Vagina (tissue), 2 donors: ENCODE measurements around the gene SVBP. TPM values are rescaled to one million over a fixed set of nuclear protein-coding genes. Genes with fewer than 3 reads are reported as not detected.
A peak's percentile ranks its signal among the peaks of the same experiment; 100 is the strongest.
"Not testable (repeated sequence)": the region's sequence is repeated elsewhere in the genome, so short reads cannot be mapped to it uniquely, and the experiment has no call there.

ENCODE experiments used
- DNase-seq, 2 donors: peaks; one replicate each; pipeline ENCODE4 v3.0.0-alpha.2; 2017; ENCODE audit errors: extremely low spot score in 2 of 2
- H3K27ac ChIP-seq: fragments of 200-600 bp; sonication (generic); one replicate; pipeline ENCODE4 v1.5.1; 2019
- H3K27me3 ChIP-seq: fragments of 200-600 bp; sonication (generic); one replicate; pipeline ENCODE4 v1.5.1; 2019
- H3K36me3 ChIP-seq, 2 donors: fragments of 200-600 bp; sonication (generic); one replicate each; pipeline ENCODE4 v1.5.1; 2017 to 2019
- H3K4me1 ChIP-seq: fragments of 200-600 bp; sonication (generic); one replicate; pipeline ENCODE4 v1.5.1; 2019
- H3K4me3 ChIP-seq, 2 donors: fragments of 200-600 bp; sonication (generic); 1 replicate in 1 of 2; 2 replicates in 1 of 2; pipeline ENCODE4 v1.5.1; 2016 to 2019
- H3K9me3 ChIP-seq: fragments of 200-600 bp; sonication (generic); one replicate; pipeline ENCODE4 v1.5.1; 2019
- POLR2A ChIP-seq, 2 donors: fragments of 450-650 bp; IDR thresholded peaks; one replicate each; pipeline ENCODE4 v1.6.1; 2017; ENCODE audit warnings: antibody characterized with exemption in 2 of 2, mild to moderate bottlenecking in 2 of 2, moderate library complexity in 2 of 2
- POLR2AphosphoS5 ChIP-seq, 2 donors: sonication (generic); formaldehyde crosslinking; IDR thresholded peaks; one replicate each; pipeline ENCODE4 v1.9.0; 2017; ENCODE audit warnings: antibody characterized with exemption in 2 of 2, mild to moderate bottlenecking in 2 of 2, low read depth in 1 of 2; ENCODE audit not compliant: insufficient read depth in 1 of 2
- intact Hi-C: fragments of 100-400 bp; cut with DNase I; formaldehyde crosslinking; loops from one replicate; pipeline ENCODE4 v1.15.1; 2023
- total RNA-seq: library from RNA; depleted of rRNA; stranded (reverse); fragments of >200 nt; gene quantifications from one replicate; pipeline ENCODE4 v1.2.3, GENCODE V29; 2016
- TF ChIP-seq, protein P1 (sequence below), 3 experiments: fragments of 450-650 bp in 2 of 3; fragments of 200-600 bp in 1 of 3; sonication (generic) in 1 of 3; IDR thresholded peaks; one replicate each; pipeline ENCODE4 v1.5.1; 2017 to 2019; ENCODE audit warnings: antibody characterized with exemption in 3 of 3, mild to moderate bottlenecking in 2 of 3, moderate library complexity in 2 of 3

The SVBP gene
- total RNA-seq, 1 donor from 2014 or later: 23.8 TPM

DNA sequence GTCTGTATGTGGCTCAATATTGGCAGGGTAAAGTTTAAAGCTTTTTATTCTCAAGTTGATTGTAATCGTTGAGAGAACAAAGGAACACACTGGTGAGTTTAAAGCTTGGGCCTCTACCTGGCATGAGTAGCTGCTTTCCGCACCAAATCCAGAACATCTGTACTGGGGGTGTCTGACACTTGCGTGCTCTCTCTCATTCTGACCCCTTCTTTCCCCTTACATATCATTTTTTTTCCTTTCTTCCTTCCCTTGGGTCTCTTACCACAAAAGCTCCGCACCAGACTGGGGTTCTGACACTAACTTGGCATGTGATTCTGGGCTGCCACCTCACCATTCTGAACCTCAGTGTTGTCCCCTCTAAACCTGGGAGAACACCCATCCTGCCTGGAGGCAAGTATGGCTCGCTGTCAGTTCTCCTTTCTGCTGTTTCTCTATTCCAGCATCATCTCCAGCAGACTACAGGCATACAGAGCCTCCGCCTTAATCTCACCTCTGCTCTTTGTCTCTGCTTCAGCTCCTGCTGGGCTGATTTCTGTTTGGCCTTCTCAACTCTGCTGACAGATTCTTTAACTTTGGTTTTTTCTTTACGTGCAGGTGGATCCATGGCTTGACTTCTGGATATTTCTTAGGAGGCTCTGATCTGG, 1.1 kb downstream of the SVBP start:
- peaks cover 27% of the 10 kb centered on the region for H3K4me1 ChIP-seq
- H3K4me3 ChIP-seq: peak overlapping the region; percentile 56 to 79
- TF ChIP-seq POLR2A (IDR thresholded peaks at IDR 0.05) (no peak), POLR2AphosphoS5 (IDR thresholded peaks at IDR 0.05; ENCODE audit: insufficient read depth in 1 of 2, low read depth in 1 of 2) (no peak)
- TF ChIP-seq, protein P1, sequence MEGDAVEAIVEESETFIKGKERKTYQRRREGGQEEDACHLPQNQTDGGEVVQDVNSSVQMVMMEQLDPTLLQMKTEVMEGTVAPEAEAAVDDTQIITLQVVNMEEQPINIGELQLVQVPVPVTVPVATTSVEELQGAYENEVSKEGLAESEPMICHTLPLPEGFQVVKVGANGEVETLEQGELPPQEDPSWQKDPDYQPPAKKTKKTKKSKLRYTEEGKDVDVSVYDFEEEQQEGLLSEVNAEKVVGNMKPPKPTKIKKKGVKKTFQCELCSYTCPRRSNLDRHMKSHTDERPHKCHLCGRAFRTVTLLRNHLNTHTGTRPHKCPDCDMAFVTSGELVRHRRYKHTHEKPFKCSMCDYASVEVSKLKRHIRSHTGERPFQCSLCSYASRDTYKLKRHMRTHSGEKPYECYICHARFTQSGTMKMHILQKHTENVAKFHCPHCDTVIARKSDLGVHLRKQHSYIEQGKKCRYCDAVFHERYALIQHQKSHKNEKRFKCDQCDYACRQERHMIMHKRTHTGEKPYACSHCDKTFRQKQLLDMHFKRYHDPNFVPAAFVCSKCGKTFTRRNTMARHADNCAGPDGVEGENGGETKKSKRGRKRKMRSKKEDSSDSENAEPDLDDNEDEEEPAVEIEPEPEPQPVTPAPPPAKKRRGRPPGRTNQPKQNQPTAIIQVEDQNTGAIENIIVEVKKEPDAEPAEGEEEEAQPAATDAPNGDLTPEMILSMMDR (IDR thresholded peaks at IDR 0.05): no peak
- H3K27me3 ChIP-seq: no peaks in the 10 kb centered on the region
- intact Hi-C loops: no loop called here
- H3K27ac ChIP-seq: peak overlapping the region; percentile 81
- no peaks in the 10 kb centered on the region for H3K9me3 ChIP-seq
- H3K36me3 ChIP-seq: peaks cover 0 to 6% of the 10 kb centered on the region in 2 donors
- DNase-seq: no peak

DNA sequence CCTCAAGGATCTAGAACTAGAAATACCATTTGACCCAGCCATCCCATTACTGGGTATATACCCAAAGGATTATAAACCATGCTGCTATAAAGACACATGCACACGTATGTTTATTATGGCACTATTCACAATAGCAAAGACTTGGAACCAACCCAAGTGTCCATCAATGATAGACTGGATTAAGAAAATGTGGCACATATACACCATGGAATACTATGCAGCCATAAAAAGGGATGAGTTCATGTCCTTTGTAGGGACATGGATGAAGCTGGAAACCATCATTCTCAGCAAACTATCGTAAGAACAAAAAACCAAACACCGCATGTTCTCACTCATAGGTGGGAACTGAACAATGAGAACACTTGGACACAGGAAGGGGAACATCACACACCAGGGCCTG, 2.4 kb downstream of the SVBP start:
- intact Hi-C loops, H3K9me3 ChIP-seq: not testable (repeated sequence)
- H3K4me1 ChIP-seq: peaks cover 27% of the 10 kb centered on the region

DNA sequence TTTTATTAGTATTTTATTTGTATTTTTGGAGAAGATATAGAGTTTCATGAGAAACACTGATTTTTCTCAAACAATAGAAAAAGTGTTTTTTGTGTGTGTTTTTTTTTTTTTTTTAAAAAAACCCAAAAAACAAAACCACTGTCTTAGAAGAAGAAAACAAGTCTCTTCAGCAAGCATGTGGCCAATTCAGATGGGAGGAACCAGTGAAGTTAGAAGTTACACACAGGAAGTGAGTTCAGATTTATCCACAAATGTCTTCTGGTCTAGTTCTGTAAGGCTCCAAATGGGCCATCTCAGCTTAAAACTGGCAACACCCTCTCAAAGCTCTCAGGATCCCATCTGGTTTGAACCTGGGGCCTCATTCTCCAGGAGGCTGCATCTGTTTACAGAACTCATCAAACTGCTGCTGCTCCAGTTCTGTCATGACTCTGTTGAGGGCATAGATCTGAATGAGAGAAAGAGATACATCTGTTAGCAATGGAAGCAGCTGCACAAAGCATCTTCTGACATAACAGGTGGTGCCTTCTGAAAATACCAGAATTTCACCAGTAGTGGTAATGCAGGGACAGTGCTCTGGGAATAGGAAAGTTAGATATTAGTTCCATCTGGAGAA, 10.0 kb downstream of the SVBP start:
- Histone ChIP-seq H3K4me3 (no peak overlapping the region), H3K9me3 (no peaks in the 10 kb centered on the region), H3K36me3 (peaks cover 0 to 4% of the 10 kb centered on the region in 2 donors), H3K27me3 (no peaks in the 10 kb centered on the region), H3K27ac (no peak overlapping the region), H3K4me1 (no peaks in the 10 kb centered on the region)
- intact Hi-C loops: no loop called here
- TF ChIP-seq POLR2AphosphoS5 (IDR thresholded peaks at IDR 0.05; ENCODE audit: insufficient read depth in 1 of 2, low read depth in 1 of 2): no peak
- TF ChIP-seq, protein P1 (IDR thresholded peaks at IDR 0.05): no peak
- TF ChIP-seq POLR2A (IDR thresholded peaks at IDR 0.05): no peak
- no peak for DNase-seq

More for the DNA sequence above, 2.4 kb downstream of the SVBP start:
- H3K27ac ChIP-seq, H3K4me3 ChIP-seq, H3K36me3 ChIP-seq, H3K27me3 ChIP-seq, DNase-seq: not testable (repeated sequence)

DNA sequence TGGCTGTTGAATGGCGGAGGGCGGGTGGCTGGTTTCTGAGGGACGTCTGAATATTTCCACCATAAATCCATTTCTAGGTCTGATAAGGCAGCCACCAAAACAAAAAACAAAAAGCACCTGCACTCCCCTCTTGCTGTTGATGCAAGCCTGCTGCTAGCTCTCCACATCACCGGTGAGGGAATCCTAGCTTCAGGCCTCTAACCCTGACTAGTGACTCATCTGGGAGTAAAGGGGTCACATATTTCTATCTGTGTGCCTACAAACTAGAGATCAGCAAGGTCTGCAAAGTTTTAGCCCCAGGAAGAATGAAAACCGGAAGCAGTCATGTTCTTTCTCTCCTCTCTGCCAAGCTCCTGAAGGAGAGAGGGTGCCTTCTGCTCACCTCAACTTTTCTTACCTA, 10.6 kb downstream of the SVBP start:
- no peaks in the 10 kb centered on the region for H3K27me3 ChIP-seq
- no peaks in the 10 kb centered on the region for H3K9me3 ChIP-seq
- H3K36me3 ChIP-seq: peaks cover 0 to 4% of the 10 kb centered on the region in 2 donors
- DNase-seq: no peak
- intact Hi-C loops: no loop called here
- H3K4me1 ChIP-seq: no peaks in the 10 kb centered on the region
- no peak overlapping the region for H3K4me3 ChIP-seq
- no peak for TF ChIP-seq POLR2A (IDR thresholded peaks at IDR 0.05)
- TF ChIP-seq POLR2AphosphoS5 (IDR thresholded peaks at IDR 0.05; ENCODE audit: insufficient read depth in 1 of 2, low read depth in 1 of 2): no peak
- TF ChIP-seq, protein P1 (IDR thresholded peaks at IDR 0.05): no peak
- no peak overlapping the region for H3K27ac ChIP-seq

DNA sequence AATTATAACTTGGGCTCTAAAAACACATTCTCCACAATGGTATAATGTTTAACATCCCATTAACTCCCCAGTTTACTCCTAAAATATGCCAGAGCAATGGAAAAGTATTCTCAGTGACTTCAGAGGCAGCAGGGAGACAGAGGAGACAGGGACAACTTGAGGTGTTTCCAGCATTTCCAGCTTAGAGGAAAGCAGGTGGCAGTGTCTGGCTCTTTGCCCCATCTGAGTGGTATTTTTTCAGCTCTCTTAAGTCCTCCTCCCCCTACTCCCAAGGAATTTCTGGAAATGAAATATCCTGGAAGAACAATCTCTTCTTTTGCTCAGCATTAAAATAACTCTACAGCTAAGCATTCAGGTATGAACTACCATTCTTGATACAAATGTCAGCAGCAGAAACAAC, 11.0 kb downstream of the SVBP start:
- no peaks in the 10 kb centered on the region for H3K9me3 ChIP-seq
- no peaks in the 10 kb centered on the region for H3K27me3 ChIP-seq
- H3K27ac ChIP-seq: no peak overlapping the region
- TF ChIP-seq POLR2AphosphoS5 (IDR thresholded peaks at IDR 0.05; ENCODE audit: insufficient read depth in 1 of 2, low read depth in 1 of 2) (no peak), POLR2A (IDR thresholded peaks at IDR 0.05) (no peak)
- TF ChIP-seq, protein P1 (IDR thresholded peaks at IDR 0.05): no peak
- H3K4me1 ChIP-seq: no peaks in the 10 kb centered on the region
- DNase-seq: no peak
- intact Hi-C loops: no loop called here
- no peak overlapping the region for H3K4me3 ChIP-seq
- peaks cover 0 to 4% of the 10 kb centered on the region in 2 donors for H3K36me3 ChIP-seq
